Gastroesophageal sphincter (tissue), 4 donors: ENCODE results near the gene INPP5A. TPM values are rescaled to one million over a fixed set of nuclear protein-coding genes. Genes with fewer than 3 reads are reported as not detected.
"Not testable (repeated sequence)": the region's sequence is repeated elsewhere in the genome, so short reads cannot be mapped to it uniquely, and the experiment has no call there.

Experiments used
- ATAC-seq: fragments of 150-250 bp; one replicate; pipeline ENCODE4 v1.9.1; 2016; ENCODE audit warnings: mild to moderate bottlenecking, moderate library complexity
- H3K27ac ChIP-seq, 4 donors: fragments of 200-600 bp; sonication (generic) in 3 of 4; 1 replicate in 3 of 4; 2 replicates in 1 of 4; pipeline ENCODE4 v1.5.1; 2016 to 2019
- H3K27me3 ChIP-seq: fragments of 200-600 bp; sonication (generic); one replicate; pipeline ENCODE4 v1.5.1; 2019
- H3K36me3 ChIP-seq, 2 donors: fragments of 200-600 bp; sonication (generic); one replicate each; pipeline ENCODE4 v1.5.1; 2019; ENCODE audit warnings: control low read depth in 1 of 2
- H3K4me1 ChIP-seq, 3 donors: fragments of 200-600 bp; sonication (generic); 1 replicate in 2 of 3; 2 replicates in 1 of 3; pipeline ENCODE4 v1.5.1; 2016 to 2019; ENCODE audit warnings: control low read depth in 2 of 3
- H3K4me3 ChIP-seq, 2 donors: fragments of 200-600 bp; sonication (generic); one replicate each; pipeline ENCODE4 v1.5.1; 2019; ENCODE audit warnings: mild to moderate bottlenecking in 1 of 2, moderate library complexity in 1 of 2
- H3K9me3 ChIP-seq, 3 donors: fragments of 200-600 bp; sonication (generic); one replicate each; pipeline ENCODE4 v1.5.1; 2017 to 2019; ENCODE audit warnings: control low read depth in 2 of 3
- CTCF ChIP-seq, 4 experiments: fragments of 200-600 bp in 2 of 4; fragments of 450-650 bp in 2 of 4; sonication (generic) in 1 of 4; IDR thresholded peaks; one replicate each; pipeline ENCODE4 v1.5.1; 2017 to 2019; ENCODE audit warnings: antibody characterized with exemption in 4 of 4, mild to moderate bottlenecking in 2 of 4, moderate library complexity in 2 of 4
- EP300 ChIP-seq: sonication (generic); formaldehyde crosslinking; IDR thresholded peaks from one replicate; pipeline ENCODE4 v1.6.1; 2017; ENCODE audit warnings: antibody characterized with exemption, mild to moderate bottlenecking
- POLR2A ChIP-seq, 2 donors: fragments of 450-650 bp; IDR thresholded peaks; one replicate each; pipeline ENCODE4 v1.6.1; 2017; ENCODE audit warnings: antibody characterized with exemption in 2 of 2, mild to moderate bottlenecking in 2 of 2, moderate library complexity in 1 of 2
- POLR2AphosphoS5 ChIP-seq: sonication (generic); formaldehyde crosslinking; IDR thresholded peaks from one replicate; pipeline ENCODE4 v1.6.1; 2017; ENCODE audit warnings: antibody characterized with exemption
- WGBS, 2 donors: methylation state at CpG; one replicate each; pipeline ENCODE4 v1.1.5; 2018; ENCODE audit warnings: low coverage in 1 of 2; 5-methylcytosine and 5-hydroxymethylcytosine counted together
- total RNA-seq, 4 donors: library from RNA; depleted of rRNA; stranded (reverse); fragments of >200 nt; gene quantifications; one replicate each; pipeline ENCODE4 v1.1.0, GENCODE V29; 2016

INPP5A gene
- total RNA-seq, 4 donors from 2014 or later, result 111 to 288 (median 215) TPM

DNA sequence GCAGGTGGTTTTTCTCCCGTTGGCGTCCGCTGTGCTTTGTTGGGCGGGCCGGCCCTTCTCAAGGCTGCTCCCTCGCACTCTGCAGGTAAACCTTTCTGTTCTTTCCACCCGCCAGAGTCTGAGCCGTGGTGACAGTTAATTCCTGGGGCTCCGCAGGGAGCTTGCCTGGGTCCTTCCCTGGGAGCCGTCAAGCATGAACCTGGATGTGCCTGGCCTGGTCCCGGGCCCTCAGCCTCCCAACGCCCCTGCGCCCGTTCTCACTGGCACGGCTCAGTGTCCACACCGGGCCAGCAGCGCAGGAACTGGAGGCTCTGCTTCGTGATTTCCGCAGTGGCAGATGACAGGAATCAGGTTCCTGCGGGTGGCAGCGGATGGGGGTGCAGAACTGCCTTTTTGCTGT is 259.3 kb downstream of the INPP5A start:
- Histone ChIP-seq H3K9me3 (peaks cover 0 to 7% (median 0%) of the 10 kb centered on the region in 3 donors), H3K36me3 (no peaks in the 10 kb centered on the region), H3K4me1 (no peaks in the 10 kb centered on the region), H3K27me3 (peaks cover 21% of the 10 kb centered on the region), H3K4me3 (no peak overlapping the region), H3K27ac (no peak overlapping the region)
- no CpG with 5 or more reads among the region's 21 CpGs for WGBS, 2 donors
- no peak for TF ChIP-seq CTCF (IDR thresholded peaks at IDR 0.05)
- no peak for TF ChIP-seq EP300
- TF ChIP-seq POLR2AphosphoS5, result no peak
- no peak for TF ChIP-seq POLR2A (IDR thresholded peaks at IDR 0.05)
- ATAC-seq, result no peak

GRCh38 chr10:132797986-132798385 is 260.4 kb downstream of the INPP5A start:
- not testable (repeated sequence) for H3K36me3 ChIP-seq, H3K4me3 ChIP-seq, ATAC-seq, H3K27ac ChIP-seq, H3K4me1 ChIP-seq
- H3K27me3 ChIP-seq, result peaks cover 18% of the 10 kb centered on the region
- WGBS, 2 donors, result 96 to 97% methylated on average over 8 to 11 of the region's 32 CpGs
- H3K9me3 ChIP-seq, result peaks cover 0 to 11% (median 0%) of the 10 kb centered on the region in 3 donors

GRCh38 chr10:132798403-132798802 is 260.8 kb downstream of the INPP5A start:
- Histone ChIP-seq H3K9me3 (peaks cover 0 to 11% (median 0%) of the 10 kb centered on the region in 3 donors), H3K27me3 (peaks cover 14% of the 10 kb centered on the region), H3K36me3 (no peaks in the 10 kb centered on the region), H3K4me1 (no peaks in the 10 kb centered on the region), H3K4me3 (no peak overlapping the region), H3K27ac (no peak overlapping the region)
- ATAC-seq, result no peak
- WGBS, 2 donors, result 85% methylated on average over 4 of the region's 21 CpGs; no CpG with 5 or more reads in 1 of the 2 donors
- TF ChIP-seq CTCF (IDR thresholded peaks at IDR 0.05) (no peak), EP300 (no peak), POLR2A (IDR thresholded peaks at IDR 0.05) (no peak), POLR2AphosphoS5 (no peak)

GRCh38 chr10:132798876-132799275 is 261.3 kb downstream of the INPP5A start:
- H3K36me3 ChIP-seq, result no peaks in the 10 kb centered on the region
- no peaks in the 10 kb centered on the region for H3K4me1 ChIP-seq
- H3K9me3 ChIP-seq, result peaks cover 0 to 11% (median 0%) of the 10 kb centered on the region in 3 donors
- H3K27ac ChIP-seq, result no peak overlapping the region
- H3K27me3 ChIP-seq, result peaks cover 10% of the 10 kb centered on the region
- WGBS, 2 donors, result 100% methylated on average over 2 of the region's 15 CpGs; no CpG with 5 or more reads in 1 of the 2 donors
- no peak overlapping the region for H3K4me3 ChIP-seq
- no peak for ATAC-seq
- no peak for TF ChIP-seq POLR2AphosphoS5
- no peak for TF ChIP-seq CTCF (IDR thresholded peaks at IDR 0.05)
- TF ChIP-seq EP300, result no peak
- TF ChIP-seq POLR2A (IDR thresholded peaks at IDR 0.05), result no peak

DNA sequence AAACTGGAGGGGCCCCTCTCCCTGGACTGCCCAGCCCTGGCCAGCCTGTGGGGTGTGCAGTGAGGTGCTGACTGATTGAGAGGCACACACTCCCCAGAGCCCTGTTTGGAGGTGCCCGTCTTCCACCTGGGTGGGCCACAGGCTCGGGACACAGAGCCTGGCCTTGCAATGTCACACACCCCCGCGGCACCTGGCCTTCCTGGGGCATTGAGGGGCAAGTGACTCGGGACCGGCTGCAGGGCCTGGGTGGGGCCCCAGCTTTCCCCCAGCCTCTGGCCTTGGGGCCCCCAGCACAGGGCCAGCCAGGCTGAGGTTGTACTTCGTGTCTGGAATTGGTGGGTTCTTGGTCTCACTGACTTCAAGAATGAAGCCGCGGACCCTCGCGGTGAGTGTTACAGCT is 262.3 kb downstream of the INPP5A start:
- H3K36me3 ChIP-seq, result no peaks in the 10 kb centered on the region
- H3K4me3 ChIP-seq, result no peak overlapping the region
- peaks cover under 1% of the 10 kb centered on the region for H3K27me3 ChIP-seq
- 60 to 89% methylated on average over 2 to 11 of the region's 11 CpGs for WGBS, 2 donors
- peaks cover 0 to 11% (median 0%) of the 10 kb centered on the region in 3 donors for H3K9me3 ChIP-seq
- no peak for ATAC-seq
- no peak overlapping the region for H3K27ac ChIP-seq
- no peaks in the 10 kb centered on the region for H3K4me1 ChIP-seq
- no peak for TF ChIP-seq POLR2AphosphoS5
- no peak for TF ChIP-seq POLR2A (IDR thresholded peaks at IDR 0.05)
- TF ChIP-seq CTCF (IDR thresholded peaks at IDR 0.05), result no peak
- no peak for TF ChIP-seq EP300
